ENCODE data around the gene ZNF592.
A peak's percentile ranks its signal among the peaks of the same experiment; 100 is the strongest.
"Not testable (repeated sequence)": the region's sequence is repeated elsewhere in the genome, so short reads cannot be mapped to it uniquely, and the experiment has no call there.

Gene ZNF592

DNA sequence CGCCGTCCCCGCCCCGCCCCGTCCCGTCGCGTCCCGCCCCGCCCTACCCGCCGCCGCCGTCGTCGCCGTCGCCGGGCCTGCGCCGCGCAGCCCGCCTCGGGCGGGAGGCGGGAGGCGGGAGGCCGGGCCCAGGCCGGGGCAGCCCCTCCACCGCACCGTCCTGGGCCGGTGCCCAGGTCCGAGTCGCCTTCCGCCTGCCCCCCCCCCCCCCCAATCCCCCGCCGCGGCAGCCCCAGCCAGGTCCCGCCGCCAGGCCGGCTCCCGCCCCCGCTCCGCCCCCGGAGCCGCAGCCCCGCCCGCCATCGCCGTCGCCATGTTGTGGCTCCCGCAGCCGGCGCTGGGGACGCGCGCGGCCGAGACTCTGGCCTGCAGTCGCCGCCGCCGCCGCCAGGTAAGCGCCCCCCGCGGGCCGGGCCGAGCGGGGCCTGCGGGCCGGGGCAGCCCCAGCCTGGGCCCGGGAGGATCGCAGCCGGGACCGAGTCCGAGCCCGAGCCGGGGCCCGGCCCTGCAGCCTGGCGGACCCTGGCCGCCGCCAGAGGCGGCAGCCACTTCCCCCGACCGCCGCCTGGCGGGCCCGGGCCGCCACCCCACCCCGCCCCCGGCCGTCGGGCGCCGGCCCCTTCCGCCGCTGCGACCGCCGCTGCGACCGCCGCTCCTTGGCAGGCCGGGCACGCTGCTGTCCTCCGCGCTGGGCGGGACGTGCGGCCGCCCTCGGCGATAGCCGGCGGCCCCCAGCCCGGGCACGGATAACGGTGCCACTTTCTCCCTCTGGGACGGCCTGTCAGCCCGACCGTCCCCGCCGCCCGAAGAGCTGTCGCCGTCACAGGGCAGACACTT, at the start of gene ZNF592:
Gene ZNF592, plus strand, starts transcription at position 319 of the 837 bp plus-strand sequence. CDS start 34,084 bp downstream, outside the sequence.
- peak; percentile 58 to 82 for DNase-seq (ENCODE audit: low read depth in 2 of 2)

GRCh38 chr15:84699538-84700191, 48.7 kb upstream of the ZNF592 start:
- no peak for DNase-seq (ENCODE audit: low read depth in 2 of 2)

DNA sequence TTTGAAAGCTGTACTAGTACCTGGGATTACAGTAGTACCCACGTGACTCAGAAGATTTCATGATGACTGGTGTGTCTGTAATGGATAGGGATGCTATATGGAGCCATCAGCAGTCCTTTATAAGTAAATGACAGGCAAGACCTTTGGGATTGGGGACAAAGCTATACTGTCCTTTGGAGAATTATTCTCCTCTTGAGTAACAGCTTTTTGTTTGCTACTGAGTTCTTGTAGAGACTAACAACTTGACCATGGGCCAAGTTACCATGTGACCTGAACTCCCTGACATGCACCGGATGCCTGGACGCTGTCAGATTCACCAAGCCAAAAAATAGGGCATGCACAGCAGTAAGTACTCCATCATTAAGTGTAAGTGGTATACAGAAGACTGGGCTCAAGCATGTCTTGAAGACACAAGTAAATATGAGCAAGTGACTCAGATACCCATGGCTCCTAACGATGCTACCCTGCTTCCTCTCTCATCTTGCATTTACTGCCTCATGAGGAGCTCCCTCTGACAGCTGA, 45.4 kb upstream of the ZNF592 start:
- DNase-seq (ENCODE audit: low read depth in 2 of 2) = no peak

DNA sequence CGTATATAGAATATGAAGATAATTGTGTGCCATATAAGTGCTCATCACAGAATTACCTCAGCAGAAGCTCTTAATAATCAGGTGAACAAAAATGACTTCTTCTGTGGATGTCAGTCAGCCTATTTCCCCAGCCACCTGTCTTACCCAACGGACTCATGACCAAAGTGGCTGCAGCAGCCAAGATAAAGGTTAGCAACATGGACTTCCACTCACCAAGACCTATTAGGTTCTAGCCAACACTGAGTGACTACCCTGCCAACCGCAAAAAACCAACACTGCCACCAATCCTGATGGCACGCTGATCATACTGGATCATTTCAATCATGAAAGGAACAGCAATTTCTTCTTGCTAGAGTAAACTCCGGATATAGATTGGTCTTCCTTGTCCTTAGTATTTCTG, 44.6 kb upstream of the ZNF592 start:
- DNase-seq (ENCODE audit: low read depth in 2 of 2) = no peak

- DNase-seq (ENCODE audit: low read depth in 2 of 2) = no peak
These were observed 34.0 kb upstream of the ZNF592 start for GRCh38 chr15:84714372-84714771.

- DNase-seq (ENCODE audit: low read depth in 2 of 2) = no peak
These were observed 33.6 kb upstream of the ZNF592 start for GRCh38 chr15:84714821-84715220.

GRCh38 chr15:84715441-84716035, 32.9 kb upstream of the ZNF592 start:
- DNase-seq (ENCODE audit: low read depth in 2 of 2) = no peak

- DNase-seq (ENCODE audit: low read depth in 2 of 2) = peak; percentile 79 to 85
These were observed 32.2 kb upstream of the ZNF592 start, which contains the start of gene SEC11A for GRCh38 chr15:84716036-84716732. TSS of gene SEC11A (minus strand) at chr15:84716139. CDS start at chr15:84716075, 64 bp downstream.

- no peak for DNase-seq (ENCODE audit: low read depth in 2 of 2)
These were observed 27.0 kb upstream of the ZNF592 start for GRCh38 chr15:84721371-84721770.

- DNase-seq (ENCODE audit: low read depth in 2 of 2) = no peak
These were observed 25.8 kb upstream of the ZNF592 start for GRCh38 chr15:84722628-84723027.

DNA sequence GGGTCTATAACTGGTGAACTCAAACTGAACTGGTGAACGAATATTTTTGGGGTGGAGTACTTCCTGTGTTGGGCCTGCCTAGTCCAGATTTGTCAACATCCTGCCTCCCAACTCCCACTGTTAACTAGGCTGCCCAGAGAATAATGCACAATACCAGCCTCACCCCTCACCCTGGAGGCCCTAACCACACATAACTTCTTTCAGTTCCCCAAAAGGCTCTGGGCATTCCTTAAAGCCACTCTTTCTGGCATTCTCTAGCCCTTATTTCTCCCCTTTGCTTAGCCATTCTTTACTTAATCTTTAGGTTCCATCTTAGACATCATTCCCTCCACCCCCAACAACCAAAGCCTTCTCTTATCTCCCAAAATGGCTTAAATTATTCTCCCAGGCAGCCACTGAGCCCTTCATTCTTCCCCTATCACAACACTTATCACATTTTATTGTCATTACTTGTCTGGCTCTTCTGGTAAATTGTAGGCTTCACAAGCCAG, 23.3 kb upstream of the ZNF592 start:
- DNase-seq (ENCODE audit: low read depth in 2 of 2) = no peak

DNA sequence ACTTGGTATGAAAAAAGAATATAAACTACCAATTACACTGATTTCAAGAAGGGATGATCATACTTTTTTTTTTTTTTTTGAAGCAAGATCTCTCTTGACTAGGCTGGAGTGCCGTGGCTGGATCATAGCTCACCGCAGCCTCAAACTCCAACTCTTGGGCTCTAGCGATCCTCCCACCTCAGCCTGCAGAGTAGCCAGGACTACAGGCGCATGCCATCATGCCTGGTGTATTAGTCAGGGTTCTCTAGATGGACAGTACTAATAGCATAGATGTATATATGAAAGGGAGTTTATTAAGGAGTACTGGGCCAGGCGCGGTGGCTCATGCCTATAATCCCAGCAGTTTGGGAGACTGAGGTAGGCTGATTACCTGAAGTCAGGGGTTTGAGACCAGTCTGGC, 21.0 kb upstream of the ZNF592 start:
- DNase-seq (ENCODE audit: low read depth in 2 of 2) = no peak

GRCh38 chr15:84731774-84732173, 16.6 kb upstream of the ZNF592 start:
- no peak for DNase-seq (ENCODE audit: low read depth in 2 of 2)

GRCh38 chr15:84734794-84735479, 13.5 kb upstream of the ZNF592 start:
- DNase-seq (ENCODE audit: low read depth in 2 of 2) = peak; percentile 58 to 61

- not testable (repeated sequence) for DNase-seq (ENCODE audit: low read depth in 2 of 2)
These were observed 12.8 kb upstream of the ZNF592 start for GRCh38 chr15:84735480-84736061.

- peak in 1 of 2 donors; percentile 42 for DNase-seq (ENCODE audit: low read depth in 2 of 2)
These were observed 12.0 kb upstream of the ZNF592 start for GRCh38 chr15:84736375-84736774.

DNA sequence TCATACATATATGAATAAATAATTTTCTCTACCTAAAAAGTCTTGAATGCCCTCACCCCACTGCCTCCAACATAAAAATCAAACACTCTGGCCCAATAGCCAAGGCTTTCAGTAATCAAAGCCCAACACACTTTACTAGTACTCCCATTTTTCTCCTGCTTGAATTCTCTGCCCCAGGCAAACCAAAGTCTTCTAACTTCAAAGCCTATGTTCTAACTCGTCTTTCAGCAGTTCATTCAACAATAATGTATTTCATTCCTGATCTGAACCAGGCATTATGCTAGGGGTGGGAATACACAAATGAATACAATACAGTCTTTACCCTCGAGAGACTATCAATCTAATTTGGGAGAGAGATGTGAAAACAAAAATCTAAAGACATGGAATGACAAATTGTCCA, 11.4 kb upstream of the ZNF592 start:
- DNase-seq (ENCODE audit: low read depth in 2 of 2) = no peak

GRCh38 chr15:84740691-84741090, 7.7 kb upstream of the ZNF592 start:
- no peak for DNase-seq (ENCODE audit: low read depth in 2 of 2)

GRCh38 chr15:84741121-84741520, 7.3 kb upstream of the ZNF592 start:
- DNase-seq (ENCODE audit: low read depth in 2 of 2) = no peak

- DNase-seq (ENCODE audit: low read depth in 2 of 2) = peak; percentile 38 to 64
These were observed 747 bp upstream of the ZNF592 start for GRCh38 chr15:84747416-84748273.
